HepG2 (cell line): ENCODE data around the gene BBS1. TPM values are rescaled to one million over a fixed set of nuclear protein-coding genes. Genes with fewer than 3 reads are reported as not detected.
A peak's percentile ranks its signal among the peaks of the same experiment; 100 is the strongest.

Source experiments
- CCAR2 ChIP-seq: fragments of 200-400 bp; formaldehyde crosslinking; optimal IDR thresholded peaks from 2 replicates; pipeline ENCODE3; 2018; ENCODE audit warnings: low read depth, mild to moderate bottlenecking, low read length, moderate library complexity
- DMTF1 ChIP-seq: sonication (generic); formaldehyde crosslinking; IDR thresholded peaks from 2 replicates; pipeline ENCODE4 v1.4.0; 2020; ENCODE audit warnings: mild to moderate bottlenecking, missing genetic modification reagents
- EHMT2 ChIP-seq: fragments of 200-600 bp; sonication (generic); IDR thresholded peaks from 2 replicates; pipeline ENCODE4 v1.7.0; 2017; ENCODE audit warnings: antibody characterized with exemption, low read depth, low read length, borderline replicate concordance
- HNF1A ChIP-seq, 2 experiments: sonication (generic) in 1 of 2; formaldehyde crosslinking in 1 of 2; IDR thresholded peaks; 2 replicates each; pipeline versions ENCODE4 v1.4.0 to v1.6.1; 2016 to 2020; ENCODE audit warnings: borderline replicate concordance in 1 of 2, low read depth in 1 of 2, mild to moderate bottlenecking in 1 of 2, missing genetic modification reagents in 1 of 2
- KAT8 ChIP-seq: IDR thresholded peaks from 2 replicates; pipeline ENCODE4 v1.6.1; 2016; ENCODE audit warnings: missing genetic modification reagents, missing compliant biosample characterization
- MAZ ChIP-seq, 2 experiments: sonication (generic) in 1 of 2; formaldehyde crosslinking in 1 of 2; IDR thresholded peaks; 2 replicates each; pipeline versions ENCODE4 v1.5.0 to v1.6.1; 2012 to 2020; ENCODE audit warnings: low read depth in 2 of 2, mild to moderate bottlenecking in 2 of 2, borderline replicate concordance in 1 of 2, improper control_type of control experiment in 1 of 2, low read length in 1 of 2, missing genetic modification reagents in 1 of 2, moderate library complexity in 1 of 2
- PREB ChIP-seq: sonication (generic); formaldehyde crosslinking; IDR thresholded peaks from 2 replicates; pipeline ENCODE4 v1.4.0; 2020; ENCODE audit warnings: missing genetic modification reagents
- ZNF7 ChIP-seq: IDR thresholded peaks from 2 replicates; pipeline ENCODE4 v1.6.1; 2016; ENCODE audit warnings: missing biosample characterization, missing genetic modification reagents
- polyA plus RNA-seq, 8 experiments: library from polyadenylated mRNA; depleted of rRNA in 3 of 8; stranded (reverse) in 7 of 8; unstranded in 1 of 8; fragments of >200 nt; fragmentation: Illumina TruSeq in 4 of 8; extraction: Trizol in 4 of 8; gene quantifications; 2 replicates each; pipeline versions ENCODE4 v1.2.1 to v1.2.3, GENCODE V29; 2011 to 2016; ENCODE audit warnings: low read depth in 4 of 8, missing spikeins in 1 of 8, mixed read lengths in 1 of 8; ENCODE audit not compliant: insufficient read depth in 1 of 8
- total RNA-seq, 5 experiments: library from RNA; depleted of rRNA; stranded (reverse); fragments of >200 nt; fragmentation: Illumina TruSeq; extraction: Trizol; gene quantifications; 2 replicates each; pipeline ENCODE4 v1.2.3, GENCODE V29; 2016; ENCODE audit warnings: low read depth in 1 of 5
- TF ChIP-seq, protein P1 (sequence below): sonication (generic); formaldehyde crosslinking; IDR thresholded peaks from 2 replicates; pipeline ENCODE4 v1.9.0; 2021; ENCODE audit warnings: missing genetic modification reagents, mild to moderate bottlenecking, borderline replicate concordance
- TF ChIP-seq, protein P2 (sequence below): sonication (generic); formaldehyde crosslinking; IDR thresholded peaks from 2 replicates; pipeline ENCODE4 v1.9.0; 2021; ENCODE audit warnings: missing genetic modification reagents, borderline replicate concordance
- TF ChIP-seq, protein P3 (sequence below): sonication (generic); formaldehyde crosslinking; IDR thresholded peaks from 2 replicates; pipeline ENCODE4 v1.4.0; 2020; ENCODE audit warnings: missing genetic modification reagents, mild to moderate bottlenecking, borderline replicate concordance

The BBS1 gene
- total and polyA plus RNA-seq, 2 of the 13 experiments (the other 11 are each of a cell fraction or from before 2014, with no cell fraction given): 11.7 to 14.1 TPM

DNA sequence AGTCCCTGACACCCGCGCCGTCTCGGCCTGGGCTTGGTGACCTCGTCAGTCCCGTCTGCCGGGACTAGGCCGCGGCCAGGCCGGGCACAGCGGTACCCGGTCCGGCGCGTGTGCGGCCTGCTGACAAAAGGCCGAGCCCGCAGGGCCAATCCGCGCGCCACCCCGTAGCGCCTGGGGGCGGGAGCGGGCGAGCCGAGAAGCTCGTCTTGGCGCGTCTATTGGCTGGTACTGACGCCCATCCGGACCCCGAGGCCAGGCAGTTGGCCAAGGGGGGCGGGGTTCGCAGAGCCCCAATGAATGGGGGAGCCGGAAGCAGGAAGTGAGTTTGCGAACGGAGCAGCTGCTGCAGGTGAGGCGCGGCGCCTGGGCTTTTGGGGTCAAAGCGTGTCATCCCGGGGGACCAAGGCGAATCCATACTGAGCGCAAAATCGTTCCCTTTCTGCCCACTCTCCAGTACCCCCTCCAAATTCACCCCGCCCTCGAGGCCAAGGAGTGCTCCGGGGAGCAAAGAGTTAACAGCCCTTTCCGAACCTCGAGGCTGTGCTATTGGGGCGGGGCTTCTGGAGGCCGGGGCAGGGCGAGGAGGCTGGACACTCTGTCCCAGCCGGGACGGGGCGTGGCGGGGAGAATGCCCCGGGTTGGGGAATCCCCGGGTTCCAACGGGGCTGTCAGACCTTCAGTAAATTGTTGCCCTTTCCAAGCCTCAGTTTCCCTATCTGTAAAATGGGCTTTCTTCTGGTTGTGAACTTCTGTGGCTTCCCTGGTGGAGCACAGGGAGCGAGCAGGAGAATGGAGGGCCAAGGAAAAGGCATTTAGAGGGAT is 30.1 kb upstream of the BBS1 start, which contains the start of gene DPP3 (continued):
- TF ChIP-seq, protein P1, sequence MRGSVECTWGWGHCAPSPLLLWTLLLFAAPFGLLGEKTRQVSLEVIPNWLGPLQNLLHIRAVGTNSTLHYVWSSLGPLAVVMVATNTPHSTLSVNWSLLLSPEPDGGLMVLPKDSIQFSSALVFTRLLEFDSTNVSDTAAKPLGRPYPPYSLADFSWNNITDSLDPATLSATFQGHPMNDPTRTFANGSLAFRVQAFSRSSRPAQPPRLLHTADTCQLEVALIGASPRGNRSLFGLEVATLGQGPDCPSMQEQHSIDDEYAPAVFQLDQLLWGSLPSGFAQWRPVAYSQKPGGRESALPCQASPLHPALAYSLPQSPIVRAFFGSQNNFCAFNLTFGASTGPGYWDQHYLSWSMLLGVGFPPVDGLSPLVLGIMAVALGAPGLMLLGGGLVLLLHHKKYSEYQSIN (CRISPR knock-in tag): no peak
- no peak for TF ChIP-seq MAZ (IDR thresholded peaks at IDR 0.05; ENCODE audit: borderline replicate concordance, low read depth, low read length)
- peak; percentile 61; the same call in 1 of the 2 replicates for TF ChIP-seq MAZ (CRISPR knock-in tag; IDR thresholded peaks at IDR 0.05; ENCODE audit: low read depth)
- TF ChIP-seq HNF1A (IDR thresholded peaks at IDR 0.05; ENCODE audit: low read depth): no peak
- TF ChIP-seq HNF1A (CRISPR knock-in tag; IDR thresholded peaks at IDR 0.05; ENCODE audit: borderline replicate concordance): peak; percentile 44; the same call in 1 of the 2 replicates
- TF ChIP-seq EHMT2: no peak
- TF ChIP-seq, protein P2, sequence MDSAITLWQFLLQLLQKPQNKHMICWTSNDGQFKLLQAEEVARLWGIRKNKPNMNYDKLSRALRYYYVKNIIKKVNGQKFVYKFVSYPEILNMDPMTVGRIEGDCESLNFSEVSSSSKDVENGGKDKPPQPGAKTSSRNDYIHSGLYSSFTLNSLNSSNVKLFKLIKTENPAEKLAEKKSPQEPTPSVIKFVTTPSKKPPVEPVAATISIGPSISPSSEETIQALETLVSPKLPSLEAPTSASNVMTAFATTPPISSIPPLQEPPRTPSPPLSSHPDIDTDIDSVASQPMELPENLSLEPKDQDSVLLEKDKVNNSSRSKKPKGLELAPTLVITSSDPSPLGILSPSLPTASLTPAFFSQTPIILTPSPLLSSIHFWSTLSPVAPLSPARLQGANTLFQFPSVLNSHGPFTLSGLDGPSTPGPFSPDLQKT (CRISPR knock-in tag): no peak
- TF ChIP-seq CCAR2: no peak
- TF ChIP-seq KAT8 (CRISPR knock-in tag): peak; percentile 92
- TF ChIP-seq, protein P3, sequence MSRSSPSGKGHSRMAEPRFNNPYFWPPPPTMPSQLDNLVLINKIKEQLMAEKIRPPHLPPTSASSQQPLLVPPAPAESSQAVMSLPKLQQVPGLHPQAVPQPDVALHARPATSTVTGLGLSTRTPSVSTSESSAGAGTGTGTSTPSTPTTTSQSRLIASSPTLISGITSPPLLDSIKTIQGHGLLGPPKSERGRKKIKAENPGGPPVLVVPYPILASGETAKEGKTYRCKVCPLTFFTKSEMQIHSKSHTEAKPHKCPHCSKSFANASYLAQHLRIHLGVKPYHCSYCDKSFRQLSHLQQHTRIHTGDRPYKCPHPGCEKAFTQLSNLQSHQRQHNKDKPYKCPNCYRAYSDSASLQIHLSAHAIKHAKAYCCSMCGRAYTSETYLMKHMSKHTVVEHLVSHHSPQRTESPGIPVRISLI (CRISPR knock-in tag): no peak
- no peak for TF ChIP-seq ZNF7 (CRISPR knock-in tag)
- TF ChIP-seq PREB (CRISPR knock-in tag): no peak
- no peak for TF ChIP-seq DMTF1 (CRISPR knock-in tag)
